Keratinocyte (primary cell): ENCODE data around the gene SIDT1. TPM values are rescaled to one million over a fixed set of nuclear protein-coding genes. Genes with fewer than 3 reads are reported as not detected.

Experiments
- DNase-seq: peaks from one replicate; pipeline ENCODE4 v3.0.0-alpha.2; 2011; ENCODE audit warnings: low read depth, missing footprints, low spot score
- FAIRE-seq: peaks from 2 replicates; lab custom pipeline; 2011; peaks lifted over from hg19 to GRCh38; lab: Jason Lieb, UNC
- H2AFZ ChIP-seq: 2 replicates; pipeline ENCODE4 v1.6.0; 2012; ENCODE audit warnings: low read length, control low read depth, inconsistent platforms; ENCODE audit not compliant: control insufficient read depth
- H3K27ac ChIP-seq: 2 replicates; pipeline ENCODE4 v1.5.1; 2011; ENCODE audit warnings: low read length; ENCODE audit not compliant: control insufficient read depth, insufficient read depth
- H3K27me3 ChIP-seq: 3 replicates; pipeline ENCODE4 v1.6.0; 2011; ENCODE audit warnings: low read length; ENCODE audit not compliant: control insufficient read depth, insufficient read depth; ENCODE audit errors: extremely low read depth
- H3K36me3 ChIP-seq, 2 experiments: 2 replicates in 1 of 2; 3 replicates in 1 of 2; pipeline ENCODE4 v1.5.1; 2011; ENCODE audit warnings: low read length in 2 of 2, mild to moderate bottlenecking in 1 of 2; ENCODE audit not compliant: control insufficient read depth in 2 of 2, insufficient read depth in 2 of 2; ENCODE audit errors: extremely low read depth in 1 of 2
- H3K4me1 ChIP-seq: 3 replicates; pipeline ENCODE4 v1.5.1; 2011; ENCODE audit warnings: low read length; ENCODE audit not compliant: control insufficient read depth, insufficient read depth; ENCODE audit errors: extremely low read depth
- H3K4me2 ChIP-seq: 3 replicates; pipeline ENCODE4 v1.6.0; 2011; ENCODE audit warnings: low read depth, low read length; ENCODE audit not compliant: control insufficient read depth, insufficient read depth; ENCODE audit errors: extremely low read depth
- H3K4me3 ChIP-seq, 3 experiments: fragments of 200-600 bp in 1 of 3; sonication (generic) in 1 of 3; 2 replicates in 2 of 3; 3 replicates in 1 of 3; pipeline ENCODE4 v1.5.1; 2011 to 2016; ENCODE audit warnings: low read length in 3 of 3, mild to moderate bottlenecking in 3 of 3, control low read depth in 2 of 3, inconsistent platforms in 1 of 3, low read depth in 1 of 3, mixed read lengths in 1 of 3, mixed run types in 1 of 3, moderate library complexity in 1 of 3; ENCODE audit not compliant: control insufficient read depth in 2 of 3, insufficient read depth in 2 of 3; ENCODE audit errors: extremely low read depth in 1 of 3
- H3K79me2 ChIP-seq: 2 replicates; pipeline ENCODE4 v1.6.0; 2012; ENCODE audit warnings: low read length; ENCODE audit not compliant: control insufficient read depth, insufficient read depth
- H3K9ac ChIP-seq: 3 replicates; pipeline ENCODE4 v1.6.0; 2011; ENCODE audit warnings: low read length; ENCODE audit not compliant: control insufficient read depth, insufficient read depth; ENCODE audit errors: extremely low read depth
- H3K9me1 ChIP-seq: 3 replicates; pipeline ENCODE4 v1.6.0; 2011; ENCODE audit warnings: low read length; ENCODE audit not compliant: control insufficient read depth, insufficient read depth; ENCODE audit errors: extremely low read depth
- H3K9me3 ChIP-seq: 2 replicates; pipeline ENCODE4 v1.5.1; 2012; ENCODE audit warnings: low read depth, low read length; ENCODE audit not compliant: control insufficient read depth
- H4K20me1 ChIP-seq: 3 replicates; pipeline ENCODE4 v1.6.0; 2011; ENCODE audit warnings: low read length; ENCODE audit not compliant: control insufficient read depth, insufficient read depth; ENCODE audit errors: extremely low read depth
- CTCF ChIP-seq, 3 experiments: IDR thresholded peaks in 1 of 3; conservative IDR thresholded peaks in 1 of 3; optimal IDR thresholded peaks in 1 of 3; 2 replicates in 2 of 3; 3 replicates in 1 of 3; pipeline versions ENCODE3 to v1.5.1; 2011; ENCODE audit warnings: low read length in 3 of 3, mild to moderate bottlenecking in 3 of 3, moderate library complexity in 2 of 3, control low read depth in 1 of 3, inconsistent platforms in 1 of 3; ENCODE audit not compliant: insufficient read depth in 2 of 3; ENCODE audit errors: extremely low read depth in 1 of 3
- EZH2 ChIP-seq: IDR thresholded peaks from one replicate; pipeline ENCODE4 v1.6.1; 2012; ENCODE audit warnings: inconsistent platforms, mild to moderate bottlenecking, low read length, moderate library complexity
- dilution Hi-C: fragments of 300-500 bp; cut with MboI; formaldehyde crosslinking; loops from one replicate; pipeline ENCODE4 v1.7.0; 2020; ENCODE audit warnings: low sequenced_read_pairs; ENCODE audit not compliant: extremely low pct_ligation_motif_present
- polyA plus RNA-seq, 5 experiments: library from polyadenylated mRNA; depleted of rRNA in 3 of 5; stranded (reverse) in 3 of 5; stranded (forward) in 1 of 5; unstranded in 1 of 5; fragments of >200 nt; gene quantifications; 1 replicate in 1 of 5; 2 replicates in 3 of 5; 3 replicates in 1 of 5; pipeline versions ENCODE4 v1.2.1 to v1.2.3, GENCODE V29; 2011 to 2012; ENCODE audit warnings: missing spikeins in 2 of 5, low read depth in 1 of 5, low replicate concordance in 1 of 5

Gene SIDT1
- polyA plus RNA-seq, 1 donor (not counting 4 experiments of a cell fraction or from before 2014, with no cell fraction given): 0.12 TPM

DNA sequence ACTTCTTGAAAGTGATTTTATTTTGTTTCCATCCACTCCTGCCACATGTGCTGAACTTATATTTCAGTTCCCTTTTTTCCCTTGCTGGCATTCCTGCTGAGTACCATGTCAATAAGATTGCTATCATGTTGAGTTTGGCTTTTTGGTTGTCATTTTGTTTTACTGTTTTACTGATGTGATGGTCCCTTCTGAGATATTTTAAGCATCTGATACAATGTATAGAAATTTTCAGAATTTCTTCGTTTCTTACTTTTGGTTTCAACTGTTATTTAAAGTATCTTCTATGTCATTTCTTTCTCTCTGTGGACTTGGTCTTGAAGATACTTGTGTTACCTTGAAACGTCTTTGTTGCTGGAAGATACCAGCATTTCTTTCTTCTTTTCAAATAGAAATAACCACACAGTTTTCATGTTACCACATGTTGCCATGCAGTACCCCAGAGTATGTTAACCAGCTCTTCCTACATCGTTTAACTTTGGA, 14.1 kb downstream of the SIDT1 start:
- Histone ChIP-seq H3K79me2 (no peaks in the 10 kb centered on the region), H3K36me3 (no peaks in the 10 kb centered on the region), H3K9ac (no peak overlapping the region), H2AFZ (no peak overlapping the region), H3K9me3 (no peaks in the 10 kb centered on the region), H3K4me2 (no peak overlapping the region), H4K20me1 (no peaks in the 10 kb centered on the region), H3K27ac (no peak overlapping the region), H3K4me1 (no peaks in the 10 kb centered on the region), H3K9me1 (no peaks in the 10 kb centered on the region), H3K27me3 (no peaks in the 10 kb centered on the region), H3K4me3 (no peak overlapping the region)
- dilution Hi-C loops: no loop called here
- TF ChIP-seq CTCF (optimal IDR thresholded peaks at IDR 0.05 in 1 of 3, IDR thresholded peaks at IDR 0.05 in 1 of 3, conservative IDR thresholded peaks at IDR 0.05 in 1 of 3; ENCODE audit: extremely low read depth in 1 of 3, insufficient read depth in 2 of 3, low read length in 3 of 3) (no peak), EZH2 (no peak)
- FAIRE-seq (no peak), DNase-seq (no peak)

GRCh38 chr3:113548501-113548900, 16.1 kb downstream of the SIDT1 start:
- Histone ChIP-seq H3K36me3 (no peaks in the 10 kb centered on the region), H3K79me2 (no peaks in the 10 kb centered on the region), H3K9me3 (no peaks in the 10 kb centered on the region), H3K4me2 (no peak overlapping the region), H3K4me1 (no peaks in the 10 kb centered on the region), H3K27me3 (no peaks in the 10 kb centered on the region), H2AFZ (no peak overlapping the region), H4K20me1 (no peaks in the 10 kb centered on the region), H3K27ac (no peak overlapping the region), H3K9ac (no peak overlapping the region), H3K9me1 (no peaks in the 10 kb centered on the region), H3K4me3 (no peak overlapping the region)
- FAIRE-seq: no peak
- DNase-seq: no peak
- TF ChIP-seq CTCF (optimal IDR thresholded peaks at IDR 0.05 in 1 of 3, IDR thresholded peaks at IDR 0.05 in 1 of 3, conservative IDR thresholded peaks at IDR 0.05 in 1 of 3; ENCODE audit: extremely low read depth in 1 of 3, insufficient read depth in 2 of 3, low read length in 3 of 3) (no peak), EZH2 (no peak)
- dilution Hi-C loops: no loop called here
